B cell (primary cell): Measurements from ENCODE around the gene MTPN. TPM values are rescaled to one million over a fixed set of nuclear protein-coding genes. Genes with fewer than 3 reads are reported as not detected.
A peak's percentile ranks its signal among the peaks of the same experiment; 100 is the strongest.

ENCODE experiments used
- ATAC-seq: fragments of 200-7000 bp; cut with Tn5 transposase; one replicate; pipeline ENCODE4 v1.10.0; 2021; ENCODE audit warnings: low read depth, mild to moderate bottlenecking, moderate number of reproducible peaks, moderate library complexity
- CTCF ChIA-PET: fragments of 350-600 bp; sonication (Branson Sonifier 250); formaldehyde crosslinking; loops from one replicate; lab custom pipeline; 2021; ENCODE audit warnings: antibody characterized with exemption, inconsistent platforms; lab: Charles Lee
- POLR2A ChIA-PET: fragments of 350-600 bp; sonication (Branson Sonifier 250); formaldehyde crosslinking; loops from one replicate; lab custom pipeline; 2021; ENCODE audit warnings: antibody characterized with exemption; lab: Charles Lee
- DNase-seq: peaks from one replicate; pipeline ENCODE4 v3.0.0; 2013
- H2AFZ ChIP-seq: 2 replicates; pipeline ENCODE4 v1.6.1; 2012; ENCODE audit warnings: mild to moderate bottlenecking, low read depth, low read length; ENCODE audit not compliant: insufficient read depth, poor library complexity, severe bottlenecking
- H3K27ac ChIP-seq, 2 donors: 1 replicate in 1 of 2; 2 replicates in 1 of 2; pipeline ENCODE4 v1.5.1; 2012 to 2013; ENCODE audit warnings: low read length in 2 of 2, mild to moderate bottlenecking in 2 of 2, moderate library complexity in 1 of 2
- H3K27me3 ChIP-seq, 4 experiments: fragments of 200-600 bp in 1 of 4; sonication (generic) in 1 of 4; replicated peaks in 1 of 4; 1 replicate in 2 of 4; 2 replicates in 2 of 4; pipeline versions ENCODE4 v1.6.1 to v1.7.0; 2013 to 2016; ENCODE audit warnings: low read length in 3 of 4, mild to moderate bottlenecking in 2 of 4, mixed read lengths in 1 of 4, moderate library complexity in 1 of 4; ENCODE audit not compliant: insufficient read depth in 4 of 4, control insufficient read depth in 3 of 4; ENCODE audit errors: control extremely low read depth in 1 of 4
- H3K36me3 ChIP-seq, 2 experiments: replicated peaks in 1 of 2; 1 replicate in 1 of 2; 2 replicates in 1 of 2; pipeline versions ENCODE4 v1.6.1 to v1.7.1; 2013; ENCODE audit warnings: low read length in 1 of 2; ENCODE audit not compliant: insufficient read depth in 2 of 2, control insufficient read depth in 1 of 2; ENCODE audit errors: control extremely low read depth in 1 of 2, extremely low read depth in 1 of 2
- H3K4me1 ChIP-seq, 2 donors: fragments of 200-600 bp in 1 of 2; sonication (generic) in 1 of 2; 1 replicate in 1 of 2; 2 replicates in 1 of 2; pipeline versions ENCODE4 v1.5.1 to v1.6.1; 2013 to 2017; ENCODE audit warnings: low read length in 2 of 2; ENCODE audit not compliant: control insufficient read depth in 2 of 2, insufficient read depth in 2 of 2
- H3K4me2 ChIP-seq: replicated peaks from 2 replicates; pipeline ENCODE3; 2012; ENCODE audit warnings: mild to moderate bottlenecking, low read depth, low read length; ENCODE audit not compliant: poor library complexity, severe bottlenecking
- H3K4me3 ChIP-seq, 5 experiments: fragments of 200-600 bp in 1 of 5; sonication (generic) in 1 of 5; 1 replicate in 3 of 5; 2 replicates in 2 of 5; pipeline versions ENCODE4 v1.5.1 to v1.7.0; 2011 to 2016; ENCODE audit warnings: low read length in 4 of 5, mild to moderate bottlenecking in 4 of 5, low read depth in 2 of 5, control low read depth in 1 of 5, moderate library complexity in 1 of 5; ENCODE audit not compliant: insufficient read depth in 1 of 5; ENCODE audit errors: control extremely low read depth in 1 of 5, extremely low read depth in 1 of 5
- H3K79me2 ChIP-seq: fragments of 200-600 bp; sonication (generic); one replicate; pipeline ENCODE4 v1.6.0; 2016; ENCODE audit warnings: low read length; ENCODE audit not compliant: control insufficient read depth, insufficient read depth
- H3K9ac ChIP-seq: fragments of 200-600 bp; sonication (generic); 2 replicates; pipeline ENCODE4 v1.6.1; 2017; ENCODE audit warnings: mild to moderate bottlenecking, low read length, moderate library complexity
- H3K9me3 ChIP-seq, 3 donors: one replicate each; pipeline versions ENCODE4 v1.6.1 to v1.7.1; 2013; ENCODE audit warnings: low read length in 2 of 3; ENCODE audit not compliant: control insufficient read depth in 2 of 3, insufficient read depth in 1 of 3; ENCODE audit errors: control extremely low read depth in 1 of 3
- H4K20me1 ChIP-seq: 2 replicates; pipeline ENCODE4 v1.6.0; 2012; ENCODE audit warnings: mild to moderate bottlenecking, low read length; ENCODE audit not compliant: insufficient read depth, control insufficient read depth, poor library complexity, severe bottlenecking
- H3K27ac Mint-ChIP-seq: one replicate; pipeline ENCODE4 v1.8.0; 2021; ENCODE audit warnings: mixed read lengths
- H3K27me3 Mint-ChIP-seq: one replicate; pipeline ENCODE4 v1.8.0; 2021; ENCODE audit warnings: mixed read lengths
- H3K4me1 Mint-ChIP-seq: one replicate; pipeline ENCODE4 v1.8.0; 2021; ENCODE audit warnings: mixed read lengths
- H3K4me3 Mint-ChIP-seq: one replicate; pipeline ENCODE4 v1.8.0; 2021; ENCODE audit warnings: mixed read lengths
- H3K9me3 Mint-ChIP-seq: one replicate; pipeline ENCODE4 v1.8.0; 2022; ENCODE audit warnings: mixed read lengths; ENCODE audit not compliant: insufficient read depth
- CTCF ChIP-seq: fragments of 200-600 bp; IDR thresholded peaks from one replicate; pipeline ENCODE4 v1.8.0; 2022; ENCODE audit warnings: antibody characterized with exemption, mild to moderate bottlenecking
- EZH2 ChIP-seq: IDR thresholded peaks from 2 replicates; pipeline ENCODE4 v1.6.1; 2012; ENCODE audit warnings: borderline replicate concordance, low read depth, mild to moderate bottlenecking, moderate library complexity, low read length; ENCODE audit not compliant: insufficient read depth, poor library complexity, severe bottlenecking
- WGBS: methylation state at CpG from one replicate; pipeline ENCODE4 v1.1.5; 2013; ENCODE audit warnings: missing lambda C conversion rate; ENCODE audit not compliant: insufficient coverage; 5-methylcytosine and 5-hydroxymethylcytosine counted together
- intact Hi-C: fragments of 100-400 bp; cut with micrococcal nuclease; formaldehyde crosslinking; loops from one replicate; pipeline ENCODE4 v1.10.0; 2022
- polyA plus RNA-seq: library from polyadenylated mRNA; depleted of rRNA; stranded (reverse); fragments of >200 nt; gene quantifications from 2 replicates; pipeline ENCODE4 v1.2.3, GENCODE V29; 2012
- total RNA-seq, 2 donors: library from RNA; stranded (reverse); fragments of 120-200 nt in 1 of 2; gene quantifications; 1 replicate in 1 of 2; 2 replicates in 1 of 2; pipeline versions ENCODE4 v1.2.3 to v1.2.4, GENCODE V29; 2013 to 2022

MTPN gene
- total and polyA plus RNA-seq, 2 donors (not counting 1 experiment from before 2014, with no cell fraction given), result 60.5 to 115 TPM

- ChIA-PET CTCF (interaction anchor here (1.5 kb wide), 1 partner anchor 15 kb away, joined by 4 read pairs; no protein-coding TSS in a partner anchor), POLR2A (no interaction called here)
- H3K4me3 Mint-ChIP-seq, result no peak overlapping the region
- Histone ChIP-seq H4K20me1 (peaks cover 6% of the 10 kb centered on the region), H3K9me3 (no peaks in the 10 kb centered on the region), H3K4me1 (peaks cover 58 to 67% of the 10 kb centered on the region in 2 donors), H3K79me2 (peaks cover 75% of the 10 kb centered on the region), H3K9ac (no peak overlapping the region), H3K4me3 (no peak overlapping the region), H3K27ac (no peak overlapping the region), H3K36me3 (peaks cover 0 to 17% of the 10 kb centered on the region in 2 experiments), H3K27me3 (no peaks in the 10 kb centered on the region), H2AFZ (no peak overlapping the region), H3K4me2 (no peak overlapping the region)
- H3K9me3 Mint-ChIP-seq, result no peaks in the 10 kb centered on the region
- 100% methylated on average over 2 of the region's 4 CpGs for WGBS
- TF ChIP-seq EZH2 (no peak), CTCF (no peak)
- ATAC-seq (no peak), DNase-seq (no peak)
- H3K27ac Mint-ChIP-seq, result peak overlapping the region; percentile 51
- no peaks in the 10 kb centered on the region for H3K27me3 Mint-ChIP-seq
- H3K4me1 Mint-ChIP-seq, result peaks cover 82% of the 10 kb centered on the region
- intact Hi-C loops, result loop anchor here (5.0 kb wide), 1 partner anchor 421 kb away; the partner anchor contains the start of gene NUP205
These were observed 1.5 kb upstream of the MTPN start for GRCh38 chr7:135978624-135979023.

- peak overlapping the region in 4 of 5 experiments; percentile 75 to 91 (median 86) for H3K4me3 ChIP-seq
- H3K4me1 Mint-ChIP-seq, result peaks cover 86% of the 10 kb centered on the region
- H3K27ac ChIP-seq, result peak overlapping the region; percentile 92 to 94
- POLR2A ChIA-PET, result no interaction called here
- H3K27me3 ChIP-seq, result no peaks in the 10 kb centered on the region
- WGBS, result 89% methylated on average over 3 of the region's 6 CpGs
- H3K9me3 ChIP-seq, result no peaks in the 10 kb centered on the region
- no peaks in the 10 kb centered on the region for H3K27me3 Mint-ChIP-seq
- peaks cover 16% of the 10 kb centered on the region for H4K20me1 ChIP-seq
- H3K4me3 Mint-ChIP-seq, result peak overlapping the region; percentile 89
- CTCF ChIA-PET, result no interaction called here
- ATAC-seq (no peak), DNase-seq (no peak)
- intact Hi-C loops, result loop anchor here (1.0 to 5.0 kb wide), 3 partner anchors 315 to 1519 kb away; partner anchors contain the start of genes AKR1B1, NUP205 and STMP1
- H3K4me1 ChIP-seq, result peaks cover 64 to 71% of the 10 kb centered on the region in 2 donors
- no peak for TF ChIP-seq CTCF
- TF ChIP-seq EZH2, result no peak
- peak overlapping the region; percentile 96 for H3K9ac ChIP-seq
- H3K79me2 ChIP-seq, result peaks cover 75% of the 10 kb centered on the region
- peaks cover 0 to 26% of the 10 kb centered on the region in 2 experiments for H3K36me3 ChIP-seq
- no peaks in the 10 kb centered on the region for H3K9me3 Mint-ChIP-seq
- peak overlapping the region; percentile 78 for H2AFZ ChIP-seq
- H3K27ac Mint-ChIP-seq, result peak overlapping the region; percentile 95
- peak overlapping the region; percentile 78 for H3K4me2 ChIP-seq
These were observed 545 bp upstream of the MTPN start for GRCh38 chr7:135977742-135978066.
